SH-SY5Y (cell line): ENCODE data around the gene ENO4.

ENCODE experiments used
- GATA2 ChIP-seq: IDR thresholded peaks from 2 replicates; pipeline ENCODE4 v1.6.1; 2011; ENCODE audit warnings: mild to moderate bottlenecking, low read depth, low read length
- GATA3 ChIP-seq: IDR thresholded peaks from 2 replicates; pipeline ENCODE4 v1.6.1; 2011; ENCODE audit warnings: low read depth, mild to moderate bottlenecking, low read length, moderate library complexity

DNA sequence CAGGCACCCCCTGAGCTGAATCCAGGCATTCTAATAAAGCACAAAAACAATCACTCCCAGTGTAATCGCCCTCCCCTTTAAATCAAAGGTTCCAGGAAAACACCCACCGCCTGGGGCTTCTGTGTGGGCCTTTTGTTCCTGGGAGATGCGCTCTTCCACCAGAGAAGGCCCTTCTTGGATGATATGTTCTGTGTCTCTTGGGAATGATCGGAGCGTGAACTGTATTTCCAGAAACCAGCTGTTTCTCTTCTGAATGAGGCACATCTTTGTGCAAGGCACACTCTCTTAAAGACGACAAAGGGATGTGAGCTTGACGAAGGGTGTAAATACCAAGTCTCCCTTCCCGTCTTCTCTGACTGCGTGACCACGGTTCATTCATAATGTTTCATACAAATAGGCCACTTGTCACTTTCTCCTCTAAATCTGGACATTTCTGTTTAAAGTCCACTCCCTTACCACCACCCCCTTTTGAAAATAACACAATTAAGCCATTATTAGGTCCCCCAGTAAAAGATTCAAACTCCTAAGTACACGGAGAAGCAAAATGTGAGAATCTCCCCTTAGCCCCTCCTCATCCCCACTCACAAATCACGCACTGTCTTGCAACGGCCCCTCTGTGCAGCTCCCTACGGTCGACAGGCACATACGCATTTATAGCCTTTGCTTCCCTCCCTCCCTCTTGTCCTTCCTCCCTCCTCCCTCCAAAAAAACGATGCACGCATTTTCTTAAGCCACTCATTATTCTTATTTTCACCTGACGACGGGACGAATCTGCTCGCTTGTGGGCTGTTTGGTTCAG lies 45.6 kb upstream of the ENO4 start:
- TF ChIP-seq GATA3: no peak
- no peak for TF ChIP-seq GATA2
